Chondrocyte (in vitro differentiated cells): ENCODE results near the gene MARK3. TPM values are rescaled to one million over a fixed set of nuclear protein-coding genes. Genes with fewer than 3 reads are reported as not detected.
"Not testable (repeated sequence)": the region's sequence is repeated elsewhere in the genome, so short reads cannot be mapped to it uniquely, and the experiment has no call there.

Experiments
- DNase-seq: peaks from one replicate; pipeline ENCODE4 v3.0.0; 2021; ENCODE audit warnings: mixed read lengths, low spot score
- H3K27ac Mint-ChIP-seq: one replicate; pipeline ENCODE4 v1.8.0; 2021; ENCODE audit warnings: mild to moderate bottlenecking, moderate library complexity, mixed read lengths; ENCODE audit not compliant: unreplicated experiment
- H3K27me3 Mint-ChIP-seq: 2 replicates; pipeline ENCODE4 v1.8.0; 2021; ENCODE audit warnings: low read depth, mixed read lengths
- H3K36me3 Mint-ChIP-seq: 2 replicates; pipeline ENCODE4 v1.8.0; 2021; ENCODE audit warnings: low read depth, mixed read lengths
- H3K4me1 Mint-ChIP-seq: 2 replicates; pipeline ENCODE4 v1.8.0; 2021; ENCODE audit warnings: low read depth, mild to moderate bottlenecking, mixed read lengths
- H3K4me3 Mint-ChIP-seq: one replicate; pipeline ENCODE4 v1.8.0; 2021; ENCODE audit warnings: mild to moderate bottlenecking, moderate library complexity, mixed read lengths; ENCODE audit not compliant: unreplicated experiment
- H3K9me3 Mint-ChIP-seq: 2 replicates; pipeline ENCODE4 v1.8.0; 2021; ENCODE audit warnings: low read depth, mixed read lengths
- CTCF ChIP-seq: fragments of 200-600 bp; sonication (generic); IDR thresholded peaks from 2 replicates; pipeline ENCODE4 v1.5.0; 2021; ENCODE audit warnings: antibody characterized with exemption, mild to moderate bottlenecking, moderate library complexity
- total RNA-seq: library from RNA; stranded (reverse); gene quantifications from 3 replicates; pipeline ENCODE4 v1.2.1, GENCODE V29; 2021

Gene MARK3
- total RNA-seq, 1 donor from 2014 or later: 65.1 TPM

DNA sequence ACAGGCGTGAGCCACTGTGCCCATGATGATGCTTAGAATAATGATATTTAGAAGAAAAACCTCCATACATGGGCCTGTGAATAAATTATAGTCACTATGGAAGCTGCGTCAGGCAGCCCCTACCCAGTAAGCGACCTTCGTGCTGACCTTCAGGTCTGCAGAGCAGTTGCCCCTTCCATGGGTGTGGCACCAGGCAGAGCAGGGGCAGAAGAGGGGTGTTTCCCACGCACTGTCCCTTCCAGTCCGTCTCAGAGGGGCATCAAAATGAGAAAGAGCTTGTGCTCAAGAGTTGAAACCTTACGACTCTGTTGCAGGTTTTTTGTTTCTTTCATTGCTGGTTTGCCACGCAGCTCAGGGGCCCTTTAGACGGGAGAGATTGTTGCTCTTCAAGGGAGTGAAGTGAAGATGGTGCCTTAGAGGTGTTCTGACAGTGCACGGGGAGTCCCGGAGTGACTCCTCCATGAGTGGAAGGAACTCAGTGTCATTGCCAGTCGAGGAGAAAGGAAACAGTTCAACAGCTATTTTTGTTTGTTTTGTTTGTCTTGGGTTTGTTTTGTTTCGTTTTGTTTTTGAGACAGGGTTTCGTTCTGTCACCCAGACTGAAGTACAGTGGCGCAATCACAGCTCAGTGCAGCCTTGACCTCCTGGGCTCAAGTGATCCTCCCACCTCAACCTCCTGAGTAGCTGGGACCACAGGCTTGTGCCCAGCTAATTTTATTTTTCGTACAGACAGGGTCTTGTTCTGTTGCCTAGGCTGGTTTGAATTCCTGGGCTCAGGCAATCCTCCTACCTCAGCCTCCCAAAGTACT, 123.5 kb downstream of the MARK3 start:
- no peak for DNase-seq

DNA sequence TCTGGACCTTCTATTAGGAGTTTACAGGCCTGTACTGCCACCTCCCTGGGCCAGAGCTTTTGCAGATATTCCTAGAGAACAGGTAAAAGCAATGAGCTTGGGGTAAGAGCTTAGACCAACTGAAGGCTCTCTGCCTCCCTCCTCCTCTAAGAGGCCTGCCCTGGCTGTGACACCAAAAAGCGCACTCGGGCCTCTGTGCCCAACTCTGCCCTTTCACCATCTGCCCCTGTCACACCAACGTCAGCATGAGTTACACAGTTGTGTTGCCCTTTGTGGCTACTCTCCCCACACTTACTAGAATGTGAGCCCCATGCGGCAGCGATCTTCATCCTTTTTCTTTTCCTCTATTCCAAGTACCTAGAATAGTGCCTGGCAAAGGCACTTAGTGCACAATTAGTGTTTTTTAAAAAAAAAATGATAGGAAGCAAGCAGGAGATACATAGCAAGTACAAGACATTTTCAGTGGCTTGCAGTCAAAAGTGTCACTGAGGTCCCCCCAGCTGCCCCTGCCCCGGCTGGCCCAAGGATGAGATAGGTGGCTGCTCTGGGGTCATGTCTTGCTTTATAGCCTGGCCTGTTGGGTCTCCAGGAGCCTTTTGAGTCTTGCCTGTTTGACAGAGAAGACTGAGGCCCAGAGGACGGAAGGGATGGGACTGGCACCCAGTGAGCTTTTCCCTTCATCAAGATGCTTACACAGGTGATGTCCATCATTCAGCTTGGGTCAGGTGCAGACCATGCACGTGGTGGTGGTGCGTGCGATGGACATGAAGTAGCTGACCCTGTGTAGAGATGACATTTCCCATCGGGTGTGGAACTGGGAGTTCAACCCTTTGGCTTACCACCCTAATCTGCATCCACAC, 124.9 kb downstream of the MARK3 start:
- DNase-seq: peak; percentile 55
- Mint-ChIP-seq H3K36me3 (peaks cover 20% of the 10 kb centered on the region), H3K4me3 (no peak overlapping the region), H3K9me3 (no peaks in the 10 kb centered on the region), H3K27ac (no peak overlapping the region), H3K27me3 (no peaks in the 10 kb centered on the region), H3K4me1 (peaks cover 12% of the 10 kb centered on the region)
- TF ChIP-seq CTCF: no peak

More for the DNA sequence above, 123.5 kb downstream of the MARK3 start:
- Mint-ChIP-seq H3K4me3 (no peak overlapping the region), H3K27me3 (no peaks in the 10 kb centered on the region), H3K4me1 (peaks cover 12% of the 10 kb centered on the region), H3K36me3 (peaks cover 28% of the 10 kb centered on the region), H3K9me3 (no peaks in the 10 kb centered on the region), H3K27ac (no peak overlapping the region)
- TF ChIP-seq CTCF: no peak

GRCh38 chr14:103510724-103511693, 125.8 kb downstream of the MARK3 start:
- Mint-ChIP-seq H3K36me3 (peaks cover 15% of the 10 kb centered on the region), H3K9me3 (no peaks in the 10 kb centered on the region), H3K4me1 (peaks cover 12% of the 10 kb centered on the region), H3K27me3 (no peaks in the 10 kb centered on the region), H3K4me3 (no peak overlapping the region), H3K27ac (no peak overlapping the region)
- peak; percentile 79 for DNase-seq
- no peak for TF ChIP-seq CTCF

DNA sequence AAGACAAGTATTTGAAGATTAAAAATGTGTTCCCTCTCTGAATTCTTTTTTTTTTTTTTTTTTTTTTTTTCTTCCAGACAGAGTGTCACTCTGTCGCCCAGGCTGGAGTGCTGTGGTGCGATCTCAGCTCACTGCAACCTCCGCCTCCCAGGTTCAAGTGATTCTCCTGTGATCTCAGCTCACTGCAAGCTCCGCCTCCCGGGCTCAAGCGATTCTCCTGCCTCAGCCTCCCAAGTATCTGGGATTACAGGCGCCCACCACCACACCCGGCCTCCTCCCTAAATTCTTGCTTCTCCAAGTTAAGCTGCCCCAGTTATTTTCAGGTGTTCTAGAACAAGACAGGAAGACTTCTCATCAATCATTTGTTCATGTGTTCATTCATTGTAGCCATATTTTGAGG, 127.0 kb downstream of the MARK3 start:
- peak; percentile 4 for DNase-seq
- H3K27me3 Mint-ChIP-seq, H3K9me3 Mint-ChIP-seq, H3K4me3 Mint-ChIP-seq: not testable (repeated sequence)
- Mint-ChIP-seq H3K27ac (peak overlapping the region; percentile 71), H3K4me1 (peaks cover 16% of the 10 kb centered on the region), H3K36me3 (peaks cover 15% of the 10 kb centered on the region)

GRCh38 chr14:103512701-103513611, 127.7 kb downstream of the MARK3 start:
- TF ChIP-seq CTCF: no peak
- no peak overlapping the region for H3K4me3 Mint-ChIP-seq
- peak; percentile 77 for DNase-seq
- no peaks in the 10 kb centered on the region for H3K9me3 Mint-ChIP-seq
- no peaks in the 10 kb centered on the region for H3K27me3 Mint-ChIP-seq
- H3K4me1 Mint-ChIP-seq: peaks cover 24% of the 10 kb centered on the region
- H3K36me3 Mint-ChIP-seq: peaks cover 15% of the 10 kb centered on the region
- H3K27ac Mint-ChIP-seq: peak overlapping the region; percentile 71
